COLO829 (cell line): ENCODE measurements around the gene ARHGEF3.
"Not testable (repeated sequence)": the region's sequence is repeated elsewhere in the genome, so short reads cannot be mapped to it uniquely, and the experiment has no call there.

ENCODE experiments used
- DNase-seq: peaks from one replicate; pipeline ENCODE4 v3.0.0; 2012; ENCODE audit warnings: low spot score

Gene ARHGEF3

GRCh38 chr3:56771376-56771775, 30.4 kb downstream of the ARHGEF3 start:
- no peak for DNase-seq

DNA sequence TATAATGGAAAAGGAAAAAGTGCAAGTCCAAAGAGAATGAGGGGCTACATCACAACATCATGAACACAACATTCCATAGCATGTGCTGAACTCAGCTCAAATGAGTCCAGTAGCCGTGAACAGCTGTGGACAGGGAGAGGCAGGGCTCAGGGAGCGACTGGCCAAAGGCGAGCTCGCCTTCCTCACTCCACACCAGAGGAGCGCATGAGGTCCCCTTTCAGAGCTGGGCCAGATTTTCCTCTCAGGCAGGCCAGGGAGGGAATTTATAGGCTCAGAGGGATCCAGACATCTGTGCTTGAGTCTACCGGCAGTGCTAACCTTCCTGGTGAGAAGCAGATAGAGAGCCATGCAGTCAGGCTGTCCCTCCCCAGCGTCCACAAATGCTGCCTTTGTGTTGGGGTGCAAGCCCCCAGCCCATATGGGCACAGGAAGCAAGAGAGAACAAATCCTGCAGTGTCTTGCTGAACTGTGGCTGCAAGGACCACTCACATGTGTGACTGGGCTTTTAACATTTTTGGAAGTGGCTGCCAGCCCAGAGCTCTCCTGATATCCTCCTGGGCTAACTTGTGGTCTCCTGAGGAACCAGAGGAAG, 32.5 kb downstream of the ARHGEF3 start:
- peak; percentile 48 for DNase-seq

DNA sequence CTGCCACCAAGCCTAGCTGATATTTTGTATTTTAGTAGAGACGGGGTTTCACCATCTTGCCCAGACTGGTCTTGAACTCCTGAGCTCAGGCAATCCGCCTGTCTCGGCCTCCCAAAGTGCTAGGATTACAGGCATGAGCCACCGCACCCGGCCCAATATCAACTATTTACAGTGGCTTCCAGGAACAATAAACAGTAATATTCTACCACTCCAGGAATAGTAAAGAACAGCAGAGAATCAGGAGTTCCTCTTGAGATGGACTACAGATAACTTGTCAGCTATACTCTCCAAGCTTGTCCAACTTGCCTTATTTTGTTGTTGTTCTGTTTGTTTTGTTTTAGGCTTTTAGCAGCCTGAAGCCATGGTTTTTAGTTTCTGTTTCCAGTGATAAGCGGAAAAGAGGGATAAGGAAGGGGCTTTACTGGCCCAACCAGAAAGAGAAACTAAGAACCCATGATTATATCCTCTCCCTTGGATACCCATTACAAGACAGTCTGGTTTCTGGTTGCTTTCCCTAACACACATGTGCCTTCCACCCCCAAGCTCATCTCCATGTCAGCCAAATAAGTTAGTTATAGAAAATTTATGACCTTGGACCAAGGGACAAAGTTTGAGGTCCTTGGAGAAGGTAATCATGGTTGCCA, 36.7 kb downstream of the ARHGEF3 start:
- DNase-seq = no peak

- no peak for DNase-seq
Observed at GRCh38 chr3:56764184-56764583, 37.6 kb downstream of the ARHGEF3 start.

DNA sequence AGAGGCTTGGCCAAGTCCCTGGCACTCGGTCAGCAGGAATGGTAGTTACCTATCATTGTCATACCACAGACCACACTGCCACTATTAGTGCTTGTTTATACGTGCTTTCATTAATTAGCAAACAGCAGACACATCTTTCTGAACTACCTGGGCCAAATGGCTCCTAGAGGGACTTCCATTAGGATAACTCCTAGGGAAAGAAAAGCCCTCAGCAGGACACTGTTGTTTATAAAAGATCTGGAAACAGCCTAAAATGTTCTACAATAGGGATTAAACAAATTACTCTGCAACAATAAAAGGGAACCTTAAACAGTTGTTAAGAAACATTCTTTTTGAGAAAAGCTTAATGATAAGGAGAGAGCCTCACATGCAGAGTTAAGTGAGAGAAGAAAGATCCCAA, 38.5 kb downstream of the ARHGEF3 start:
- DNase-seq = no peak

- no peak for DNase-seq
Observed at GRCh38 chr3:56762718-56763117, 39.0 kb downstream of the ARHGEF3 start.

DNA sequence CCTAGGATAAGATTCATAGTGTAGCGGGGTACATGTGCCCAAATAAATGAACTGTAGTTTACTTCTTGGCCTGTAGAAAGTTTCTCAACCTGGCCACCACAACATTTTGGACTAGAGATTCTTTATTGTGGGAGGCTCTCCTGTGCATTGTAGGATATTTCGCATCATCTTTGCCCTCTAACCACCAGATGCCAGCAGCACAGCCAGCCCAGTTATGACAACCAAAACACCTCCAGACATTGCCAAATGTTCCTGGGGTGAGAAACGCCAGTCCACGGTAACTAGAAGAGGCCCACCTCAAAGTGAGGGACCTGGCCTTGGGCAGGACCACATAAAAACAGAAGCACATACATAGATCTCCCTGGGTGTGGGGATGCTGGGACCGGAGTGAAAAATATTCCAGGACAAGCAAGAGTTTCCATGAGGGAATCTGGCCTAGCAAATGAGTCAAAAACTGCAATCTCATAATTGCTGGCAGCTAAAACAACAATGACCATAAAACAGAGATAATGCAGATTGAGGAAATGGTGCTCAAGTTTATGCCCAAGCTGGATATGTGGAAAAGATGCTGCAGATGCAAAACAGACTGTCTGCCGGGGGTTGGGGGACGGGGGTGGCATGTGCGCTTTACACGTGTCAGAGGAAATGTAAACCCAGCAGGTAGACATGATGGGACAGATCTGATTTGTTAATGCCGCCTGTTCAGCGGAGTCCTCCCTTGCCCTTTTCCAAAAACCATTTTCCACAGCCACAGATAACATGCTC, 39.7 kb downstream of the ARHGEF3 start:
- no peak for DNase-seq

- DNase-seq = no peak
Observed at GRCh38 chr3:56761023-56761422, 40.7 kb downstream of the ARHGEF3 start.

- no peak for DNase-seq
Observed at GRCh38 chr3:56759532-56759931, 42.2 kb downstream of the ARHGEF3 start.

GRCh38 chr3:56758539-56758981, 43.2 kb downstream of the ARHGEF3 start:
- peak; percentile 91 for DNase-seq

DNA sequence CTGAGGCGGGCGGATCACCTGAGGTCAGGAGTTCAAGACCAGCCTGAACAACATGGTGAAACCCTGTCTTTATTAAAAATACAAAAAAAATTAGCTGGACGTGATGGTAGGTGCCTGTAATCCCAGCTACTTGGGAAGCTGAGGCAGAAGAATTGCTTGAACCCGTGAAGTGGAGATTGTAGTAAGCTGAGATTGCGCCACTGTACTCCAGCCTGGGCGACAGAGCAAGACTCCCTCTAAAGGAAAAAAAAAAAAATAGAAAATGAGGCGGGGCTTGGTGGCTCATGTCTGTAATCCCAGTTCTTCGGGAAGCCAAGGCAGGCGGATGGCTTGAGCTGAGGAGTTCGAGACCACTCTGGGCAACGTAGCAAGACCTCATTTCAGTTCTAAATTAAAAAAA, 43.7 kb downstream of the ARHGEF3 start:
- not testable (repeated sequence) for DNase-seq

- DNase-seq = no peak
Observed at GRCh38 chr3:56754741-56755417, 46.9 kb downstream of the ARHGEF3 start.

DNA sequence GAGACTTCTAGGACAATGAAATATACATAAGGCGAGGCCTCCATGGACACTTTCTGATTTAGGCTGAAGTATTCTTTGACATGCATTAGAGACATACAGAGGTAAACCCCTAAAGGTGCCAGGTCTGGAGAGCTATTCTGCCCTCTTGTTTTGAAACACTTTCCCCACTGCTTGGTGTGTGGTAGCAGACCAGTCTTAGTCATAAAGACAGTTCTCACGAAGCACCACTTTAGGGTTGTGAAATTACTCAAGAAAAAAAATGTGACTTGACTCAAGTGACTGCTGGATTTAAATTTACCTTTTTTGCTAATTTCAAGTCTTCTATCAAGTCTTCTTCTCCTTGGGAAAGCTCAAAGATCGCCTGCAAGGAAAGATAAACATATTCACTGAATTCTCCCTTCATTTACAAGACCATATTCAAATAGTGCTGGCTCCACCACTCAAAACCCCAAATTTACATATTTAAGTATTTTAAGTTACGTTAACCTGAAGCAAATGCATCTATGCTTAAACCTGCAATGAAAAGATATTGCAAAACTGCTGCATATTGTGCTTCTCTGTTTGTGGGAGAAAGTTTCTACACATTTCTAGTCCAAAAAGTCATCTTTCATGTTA, 48.4 kb downstream of the ARHGEF3 start:
- no peak for DNase-seq

GRCh38 chr3:56751056-56751707, 50.6 kb downstream of the ARHGEF3 start:
- no peak for DNase-seq

DNA sequence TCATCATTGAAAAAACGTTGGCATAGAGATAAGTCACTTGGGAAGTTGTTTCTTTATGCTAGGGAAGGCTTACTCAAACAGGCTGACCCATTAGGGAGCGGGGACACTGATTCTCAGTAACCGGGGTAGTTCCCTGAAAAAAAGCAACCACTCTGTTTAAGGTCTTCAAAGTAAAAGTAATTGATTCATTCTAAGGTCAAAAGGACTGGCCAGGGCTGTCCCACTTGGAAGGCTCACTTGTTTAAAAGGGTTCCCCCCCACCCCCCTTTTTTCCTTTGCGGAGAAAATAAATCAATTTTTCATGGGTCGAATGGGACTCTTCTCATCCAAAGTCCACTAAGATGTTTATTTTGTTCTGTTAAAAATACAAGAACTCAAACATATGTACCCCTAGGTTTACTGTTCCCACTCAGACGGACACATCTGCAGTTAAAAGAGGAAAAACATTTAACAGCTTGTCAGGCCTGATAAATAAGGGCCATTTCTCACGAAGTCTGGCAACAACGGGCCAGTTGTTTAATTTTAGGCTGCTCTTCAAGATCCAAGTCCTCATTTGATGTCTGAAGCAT, 53.0 kb downstream of the ARHGEF3 start:
- no peak for DNase-seq

- no peak for DNase-seq
Observed at GRCh38 chr3:56747150-56747549, 54.6 kb downstream of the ARHGEF3 start.

DNA sequence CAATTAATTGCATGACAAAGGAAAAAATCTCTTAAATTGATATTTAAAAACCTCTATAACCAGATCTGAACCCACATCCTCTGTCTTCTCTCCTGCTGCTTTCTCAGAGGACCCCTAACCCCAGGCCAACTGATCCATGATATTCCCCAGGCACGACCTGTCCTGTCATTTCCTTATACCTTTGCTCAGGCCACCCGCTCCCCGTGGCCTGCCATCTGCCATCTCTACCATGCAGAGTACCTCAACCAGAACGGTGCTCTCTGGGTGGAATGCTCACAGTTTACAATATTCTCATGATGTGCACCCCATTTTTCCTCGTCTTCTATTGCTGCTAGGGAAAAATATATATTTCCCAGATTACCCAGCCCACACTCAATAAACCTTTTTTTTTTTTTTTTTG, 57.7 kb downstream of the ARHGEF3 start:
- DNase-seq = no peak

- DNase-seq = no peak
Observed at GRCh38 chr3:56742887-56743286, 58.9 kb downstream of the ARHGEF3 start.

DNA sequence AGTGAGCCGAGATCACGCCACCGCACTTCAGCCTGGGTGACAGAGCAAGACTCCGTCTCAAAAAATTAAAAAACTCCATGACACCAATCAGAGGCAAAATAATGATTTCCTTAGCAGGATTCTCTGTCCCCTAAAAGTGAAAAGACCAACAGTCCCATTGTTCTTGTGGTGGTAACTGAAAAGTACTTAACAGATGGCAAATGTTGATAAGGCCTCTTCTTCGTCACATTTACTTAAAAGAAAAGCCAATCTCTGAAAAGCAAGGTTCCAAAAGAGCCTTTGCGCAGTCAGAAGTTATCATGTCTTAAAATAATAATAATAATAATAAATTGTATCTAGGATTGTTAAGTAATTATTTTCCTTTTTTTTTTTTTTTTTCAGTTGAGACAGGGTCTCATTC, 62.7 kb downstream of the ARHGEF3 start:
- DNase-seq = no peak

DNA sequence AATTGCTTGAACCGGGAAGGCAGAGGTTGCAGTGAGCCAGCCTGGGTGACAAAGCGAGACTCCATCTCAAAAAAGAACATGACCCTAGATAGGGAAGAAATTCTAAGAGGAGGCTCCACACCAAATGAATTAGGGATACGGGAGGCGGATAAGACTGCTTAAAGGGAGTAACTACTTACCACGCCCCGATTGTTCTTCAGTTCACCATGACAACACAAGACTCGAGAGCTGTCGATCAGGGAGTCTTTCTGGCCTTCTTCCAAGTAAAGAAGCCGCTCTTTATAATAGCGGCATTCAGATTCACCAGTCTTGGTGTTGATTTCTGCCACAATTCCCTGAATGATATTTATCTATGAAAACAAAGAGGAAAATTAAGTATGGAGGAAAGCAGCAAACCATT, 64.7 kb downstream of the ARHGEF3 start:
- DNase-seq = peak; percentile 40

GRCh38 chr3:56732109-56732508, 69.6 kb downstream of the ARHGEF3 start:
- no peak for DNase-seq
